GM12872 (cell line): ENCODE data around the gene SIPA1L3.
A peak's percentile ranks its signal among the peaks of the same experiment; 100 is the strongest.

ENCODE experiments used
- TF ChIP-seq, protein P1 (sequence below): IDR thresholded peaks from 3 replicates; pipeline ENCODE4 v1.5.1; 2011; ENCODE audit warnings: low read depth, mild to moderate bottlenecking, low read length, moderate library complexity; ENCODE audit not compliant: insufficient read depth

Gene SIPA1L3

DNA sequence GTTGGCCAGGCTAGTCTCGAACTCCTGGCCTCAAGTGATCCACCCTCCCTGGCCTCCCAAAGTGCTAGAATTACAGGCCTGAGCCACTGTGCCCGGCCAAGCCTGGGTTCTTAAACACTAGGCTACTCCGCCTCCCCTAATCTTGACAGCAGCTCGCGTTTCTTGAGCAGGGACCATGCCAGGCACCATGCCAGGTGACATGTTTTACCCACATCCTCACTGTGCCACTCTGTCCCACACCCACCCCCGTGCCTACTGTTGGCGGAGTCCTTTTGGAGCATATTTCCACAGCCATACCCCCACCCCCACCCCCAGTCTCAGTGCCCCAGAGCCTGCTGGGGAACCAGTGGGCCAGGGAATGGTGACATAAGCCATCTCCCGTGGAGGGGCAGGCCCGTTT lies 218.2 kb downstream of the SIPA1L3 start:
- TF ChIP-seq, protein P1, sequence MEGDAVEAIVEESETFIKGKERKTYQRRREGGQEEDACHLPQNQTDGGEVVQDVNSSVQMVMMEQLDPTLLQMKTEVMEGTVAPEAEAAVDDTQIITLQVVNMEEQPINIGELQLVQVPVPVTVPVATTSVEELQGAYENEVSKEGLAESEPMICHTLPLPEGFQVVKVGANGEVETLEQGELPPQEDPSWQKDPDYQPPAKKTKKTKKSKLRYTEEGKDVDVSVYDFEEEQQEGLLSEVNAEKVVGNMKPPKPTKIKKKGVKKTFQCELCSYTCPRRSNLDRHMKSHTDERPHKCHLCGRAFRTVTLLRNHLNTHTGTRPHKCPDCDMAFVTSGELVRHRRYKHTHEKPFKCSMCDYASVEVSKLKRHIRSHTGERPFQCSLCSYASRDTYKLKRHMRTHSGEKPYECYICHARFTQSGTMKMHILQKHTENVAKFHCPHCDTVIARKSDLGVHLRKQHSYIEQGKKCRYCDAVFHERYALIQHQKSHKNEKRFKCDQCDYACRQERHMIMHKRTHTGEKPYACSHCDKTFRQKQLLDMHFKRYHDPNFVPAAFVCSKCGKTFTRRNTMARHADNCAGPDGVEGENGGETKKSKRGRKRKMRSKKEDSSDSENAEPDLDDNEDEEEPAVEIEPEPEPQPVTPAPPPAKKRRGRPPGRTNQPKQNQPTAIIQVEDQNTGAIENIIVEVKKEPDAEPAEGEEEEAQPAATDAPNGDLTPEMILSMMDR, result no peak

DNA sequence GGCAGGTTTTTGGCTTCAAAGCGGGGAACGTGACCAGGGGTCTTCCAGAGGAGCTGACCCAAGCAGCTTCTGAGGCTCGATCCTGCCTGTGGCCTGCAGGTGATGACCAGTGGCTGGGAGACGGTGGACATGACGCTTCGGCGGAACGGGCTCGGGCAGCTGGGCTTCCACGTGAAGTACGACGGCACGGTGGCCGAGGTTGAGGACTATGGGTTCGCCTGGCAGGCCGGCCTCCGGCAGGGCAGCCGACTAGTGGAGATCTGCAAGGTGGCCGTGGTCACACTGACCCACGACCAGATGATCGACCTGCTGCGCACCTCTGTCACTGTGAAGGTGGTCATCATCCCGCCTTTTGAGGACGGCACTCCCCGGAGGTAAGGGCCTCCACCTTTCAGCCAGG lies 223.4 kb downstream of the SIPA1L3 start:
- TF ChIP-seq, protein P1, result no peak

DNA sequence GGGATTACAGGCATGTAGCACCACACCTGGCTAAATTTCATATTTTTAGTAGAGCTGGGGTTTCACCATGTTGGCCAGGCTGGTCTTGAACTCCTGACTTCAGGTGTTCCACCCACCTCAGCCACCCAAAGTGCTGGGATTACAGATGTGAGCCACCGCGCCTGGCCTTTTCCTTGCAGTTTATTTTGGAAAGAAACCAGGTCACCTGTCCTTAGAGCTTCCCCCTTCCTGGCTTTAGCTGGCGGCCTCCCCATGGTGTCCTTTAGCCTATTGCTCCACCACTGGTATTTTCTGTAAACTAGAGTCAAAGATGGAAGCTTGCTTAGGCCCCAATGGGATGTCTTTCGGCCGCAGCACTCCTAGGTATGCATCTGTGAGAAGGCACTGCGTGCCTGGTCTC lies 225.8 kb downstream of the SIPA1L3 start:
- TF ChIP-seq, protein P1, result no peak

DNA sequence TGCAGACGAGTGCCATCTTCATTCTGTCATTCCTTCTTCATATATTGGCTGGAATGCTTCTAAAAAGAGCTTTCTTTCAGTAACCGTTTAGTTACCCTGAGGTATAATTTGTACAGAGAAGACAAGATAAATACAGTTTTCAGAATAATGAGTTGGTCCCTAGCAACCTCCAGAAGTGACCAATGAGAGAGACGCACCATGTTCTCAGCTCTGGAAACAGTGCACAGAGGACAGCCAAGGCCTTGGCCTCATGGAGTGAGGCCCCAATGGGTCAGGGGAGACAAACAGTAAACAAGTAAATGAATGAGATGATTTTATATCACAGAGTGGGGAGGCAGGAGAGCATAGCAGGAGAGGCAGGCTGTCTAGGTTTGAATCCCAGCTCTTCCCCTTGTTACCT lies 226.3 kb downstream of the SIPA1L3 start:
- TF ChIP-seq, protein P1, result no peak

DNA sequence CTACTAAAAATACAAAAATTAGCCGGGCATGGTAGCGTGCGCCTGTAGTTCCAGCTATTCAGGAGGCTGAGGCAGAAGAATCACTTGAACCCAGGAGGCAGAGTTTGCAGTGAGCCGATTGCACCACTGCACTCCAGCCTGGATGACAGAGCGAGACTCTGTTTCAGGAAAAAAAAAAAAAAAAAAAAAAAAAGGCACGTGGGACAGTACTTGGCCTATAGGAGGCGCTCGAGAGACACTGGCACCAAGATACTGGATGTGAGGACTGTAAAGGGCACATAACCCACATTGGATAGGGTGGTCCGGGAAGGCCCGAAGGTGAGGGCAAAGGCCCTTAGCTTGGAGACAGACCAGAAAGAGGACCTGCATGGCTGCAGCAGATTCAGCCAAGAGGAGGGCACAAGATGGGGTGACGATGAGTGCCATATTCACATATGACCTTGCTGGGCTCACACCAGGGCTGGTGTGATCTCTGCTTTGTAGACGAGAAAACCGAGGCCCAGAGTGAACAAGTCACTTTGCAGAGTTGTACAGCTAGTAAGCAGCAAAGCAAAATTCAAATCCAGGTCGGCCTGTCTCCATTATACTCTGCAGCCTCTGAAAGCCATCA lies 227.6 kb downstream of the SIPA1L3 start:
- TF ChIP-seq, protein P1, result peak; percentile 76

DNA sequence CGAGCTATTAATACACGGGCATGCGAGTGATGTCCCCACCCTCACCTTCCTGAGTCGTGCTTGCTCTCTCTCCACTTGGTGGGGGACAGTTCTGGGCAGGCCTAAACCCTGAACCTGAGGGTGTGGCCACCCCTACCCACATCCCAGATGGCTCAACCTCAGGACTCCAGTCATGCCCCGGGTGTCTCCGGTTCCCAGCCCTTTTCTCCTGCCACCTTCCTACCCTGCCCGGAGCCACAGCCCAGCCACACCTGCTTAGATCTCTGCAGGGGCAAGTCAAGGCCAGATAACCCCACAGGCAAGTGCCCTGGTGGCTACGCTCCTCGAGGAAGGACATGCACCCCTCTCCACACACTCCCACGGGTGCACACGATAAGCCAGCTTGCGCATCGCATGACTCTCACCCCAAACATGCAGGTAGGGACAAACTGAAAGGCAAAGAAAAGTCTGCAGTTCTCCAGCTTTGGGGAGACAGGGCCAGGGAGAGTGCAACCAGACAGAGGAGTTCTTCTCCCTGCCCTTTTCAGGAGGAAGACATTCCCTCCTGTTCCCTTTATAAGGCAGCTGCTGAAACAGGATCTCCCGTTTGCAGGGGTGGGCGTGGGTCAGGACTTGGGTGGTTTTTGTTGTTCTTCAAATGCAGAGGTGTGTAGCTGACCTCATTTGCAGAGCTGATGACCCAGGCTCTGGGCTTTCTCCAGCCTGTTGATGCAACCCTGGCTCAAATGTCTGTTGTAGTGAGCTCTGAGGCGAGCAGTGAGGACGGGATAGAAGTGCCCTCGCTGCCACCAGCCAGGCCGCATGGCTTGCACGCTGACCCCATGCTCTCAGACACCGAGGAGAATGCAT lies 228.4 kb downstream of the SIPA1L3 start:
- TF ChIP-seq, protein P1, result no peak

DNA sequence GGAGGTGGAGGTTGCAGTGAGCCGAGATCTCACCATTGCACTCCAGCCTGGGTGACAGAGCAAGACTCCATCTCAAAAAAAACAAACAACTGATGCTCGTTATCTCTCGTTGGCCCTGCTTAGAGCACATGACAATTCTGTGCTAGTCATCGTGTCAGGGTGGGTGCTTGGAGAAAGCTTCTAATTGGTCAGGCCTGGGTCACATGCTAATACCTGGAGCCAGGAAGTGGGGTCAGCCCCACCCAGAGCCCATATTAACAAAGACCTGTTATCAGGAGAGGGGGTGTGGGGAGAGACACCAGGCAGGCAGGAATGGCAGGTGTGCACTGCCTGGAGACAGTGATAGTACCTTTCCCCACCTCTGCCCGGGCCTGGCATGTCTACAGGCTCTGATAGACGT lies 232.1 kb downstream of the SIPA1L3 start:
- TF ChIP-seq, protein P1, result no peak
